ENCODE results near the gene CAMK1D.
"Not testable (repeated sequence)": the region's sequence is repeated elsewhere in the genome, so short reads cannot be mapped to it uniquely, and the experiment has no call there.

The CAMK1D gene

GRCh38 chr10:12807096-12807755, 457.9 kb downstream of the CAMK1D start:
- no peak for DNase-seq

- DNase-seq: no peak
Measured at GRCh38 chr10:12808014-12808613, 458.8 kb downstream of the CAMK1D start.

GRCh38 chr10:12810046-12810445, 460.7 kb downstream of the CAMK1D start:
- DNase-seq: not testable (repeated sequence)

GRCh38 chr10:12811826-12812225, 462.5 kb downstream of the CAMK1D start:
- DNase-seq: no peak

- no peak for DNase-seq
Measured at GRCh38 chr10:12812571-12812970, 463.2 kb downstream of the CAMK1D start.

- no peak for DNase-seq
Measured at GRCh38 chr10:12814166-12814565, 464.8 kb downstream of the CAMK1D start.

GRCh38 chr10:12819071-12819470, 469.7 kb downstream of the CAMK1D start:
- no peak for DNase-seq

GRCh38 chr10:12819656-12820055, 470.3 kb downstream of the CAMK1D start:
- DNase-seq: no peak

GRCh38 chr10:12822126-12822892, 473.0 kb downstream of the CAMK1D start:
- no peak for DNase-seq

GRCh38 chr10:12822893-12823170, 473.5 kb downstream of the CAMK1D start:
- no peak for DNase-seq

- DNase-seq: no peak
Measured at GRCh38 chr10:12823328-12823727, 474.0 kb downstream of the CAMK1D start.

- no peak for DNase-seq
Measured at GRCh38 chr10:12825260-12825849, 476.0 kb downstream of the CAMK1D start.

- DNase-seq: no peak
Measured at GRCh38 chr10:12826800-12827372, 477.5 kb downstream of the CAMK1D start.

- DNase-seq: no peak
Measured at GRCh38 chr10:12828736-12829135, 479.4 kb downstream of the CAMK1D start.

- no peak for DNase-seq
Measured at GRCh38 chr10:12829831-12830390, 480.6 kb downstream of the CAMK1D start.

- DNase-seq: no peak
Measured at GRCh38 chr10:12832096-12832495, 482.7 kb downstream of the CAMK1D start.

GRCh38 chr10:12833451-12833850, 484.1 kb downstream of the CAMK1D start:
- DNase-seq: no peak

- DNase-seq: no peak
Measured at GRCh38 chr10:12834116-12834665, 484.8 kb downstream of the CAMK1D start.

- DNase-seq: no peak
Measured at GRCh38 chr10:12834721-12835120, 485.4 kb downstream of the CAMK1D start.

GRCh38 chr10:12835709-12836108, 486.4 kb downstream of the CAMK1D start:
- DNase-seq: no peak

- no peak for DNase-seq
Measured at GRCh38 chr10:12838366-12838765, 489.0 kb downstream of the CAMK1D start.

GRCh38 chr10:12838995-12839927, 489.9 kb downstream of the CAMK1D start:
- no peak for DNase-seq

Data from activated CD4-positive, alpha-beta T cell treated with anti-CD3 and anti-CD28 coated beads, Interleukin-2, amount 50 U/mL, for 16 hours (primary cell).